Sigmoid colon (tissue), 4 donors: ENCODE data around the gene TTC31.

Experiments used
- CTCF ChIP-seq, 4 experiments: fragments of 450-650 bp in 3 of 4; fragments of 200-600 bp in 1 of 4; IDR thresholded peaks; one replicate each; pipeline ENCODE4 v1.5.1; 2016 to 2019; ENCODE audit warnings: antibody characterized with exemption in 4 of 4, mild to moderate bottlenecking in 3 of 4, moderate library complexity in 2 of 4
- POLR2A ChIP-seq, 2 donors: fragments of 450-650 bp; IDR thresholded peaks; one replicate each; pipeline ENCODE4 v1.6.1; 2016; ENCODE audit warnings: antibody characterized with exemption in 2 of 2, mild to moderate bottlenecking in 2 of 2, moderate library complexity in 2 of 2
- POLR2AphosphoS5 ChIP-seq, 4 donors: sonication (generic); formaldehyde crosslinking; IDR thresholded peaks; one replicate each; pipeline ENCODE4 v1.6.1; 2017; ENCODE audit warnings: antibody characterized with exemption in 4 of 4

DNA sequence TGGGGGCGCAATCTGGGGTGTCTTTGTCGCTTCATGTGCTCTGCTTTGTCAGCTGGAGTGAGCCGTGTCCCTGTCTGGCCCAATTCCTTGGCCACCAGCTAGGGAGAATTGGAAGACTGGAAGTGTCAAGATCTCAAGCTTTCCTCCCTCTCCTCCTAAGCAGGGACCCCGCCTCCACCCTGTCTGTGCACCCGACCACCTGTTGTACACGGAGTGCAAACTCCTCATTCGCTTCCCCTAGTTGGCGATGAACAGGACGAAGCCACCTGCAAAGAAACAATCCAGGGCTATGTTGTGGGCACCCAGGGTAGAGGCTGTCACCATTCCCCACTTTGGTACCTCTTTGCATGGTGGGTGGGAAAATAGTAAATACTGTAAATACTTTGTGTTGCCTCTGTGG is 44.9 kb downstream of the TTC31 start:
- TF ChIP-seq CTCF (IDR thresholded peaks at IDR 0.05) (no peak), POLR2A (IDR thresholded peaks at IDR 0.05) (no peak), POLR2AphosphoS5 (IDR thresholded peaks at IDR 0.05) (no peak)
